ENCODE data around the gene PDK2. TPM values are rescaled to one million over a fixed set of nuclear protein-coding genes. Genes with fewer than 3 reads are reported as not detected.

Gene PDK2
- total and polyA plus RNA-seq, 2 donors (not counting 1 experiment from before 2014, with no cell fraction given) = 19.2 to 41.0 TPM

DNA sequence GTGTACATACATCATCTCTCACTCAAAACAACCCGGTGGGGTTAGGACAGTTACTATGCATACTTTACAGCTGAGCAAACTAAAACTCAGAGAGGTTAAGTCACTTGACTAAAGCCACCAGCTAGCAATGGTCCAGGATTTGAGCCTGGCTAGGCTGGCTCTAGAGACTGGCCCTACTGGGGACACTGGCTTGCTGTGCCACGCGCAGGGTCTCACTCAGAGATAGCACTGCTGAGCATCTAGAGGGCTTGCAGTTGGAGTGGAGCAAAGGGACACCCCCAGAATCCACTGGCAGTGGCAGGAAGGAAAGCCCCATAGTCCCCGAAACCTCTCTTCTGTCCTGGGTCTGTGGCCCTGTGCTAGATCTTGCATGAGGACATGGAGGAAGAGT, 23.7 kb downstream of the PDK2 start:
- no peak overlapping the region for H3K9ac ChIP-seq (ENCODE audit: insufficient read depth, low read length)
- no peak overlapping the region for H3K4me3 ChIP-seq (replicated peaks in 1 of 4; ENCODE audit: control extremely low read depth in 1 of 4, insufficient read depth in 1 of 4, low read depth in 3 of 4, low read length in 4 of 4)
- H3K9me3 ChIP-seq (ENCODE audit: control insufficient read depth, insufficient read depth, low read depth, low read length) = no peaks in the 10 kb centered on the region
- TF ChIP-seq EZH2 (IDR thresholded peaks at IDR 0.05; ENCODE audit: low read length, missing control alignments) = no peak
- TF ChIP-seq, protein P1, sequence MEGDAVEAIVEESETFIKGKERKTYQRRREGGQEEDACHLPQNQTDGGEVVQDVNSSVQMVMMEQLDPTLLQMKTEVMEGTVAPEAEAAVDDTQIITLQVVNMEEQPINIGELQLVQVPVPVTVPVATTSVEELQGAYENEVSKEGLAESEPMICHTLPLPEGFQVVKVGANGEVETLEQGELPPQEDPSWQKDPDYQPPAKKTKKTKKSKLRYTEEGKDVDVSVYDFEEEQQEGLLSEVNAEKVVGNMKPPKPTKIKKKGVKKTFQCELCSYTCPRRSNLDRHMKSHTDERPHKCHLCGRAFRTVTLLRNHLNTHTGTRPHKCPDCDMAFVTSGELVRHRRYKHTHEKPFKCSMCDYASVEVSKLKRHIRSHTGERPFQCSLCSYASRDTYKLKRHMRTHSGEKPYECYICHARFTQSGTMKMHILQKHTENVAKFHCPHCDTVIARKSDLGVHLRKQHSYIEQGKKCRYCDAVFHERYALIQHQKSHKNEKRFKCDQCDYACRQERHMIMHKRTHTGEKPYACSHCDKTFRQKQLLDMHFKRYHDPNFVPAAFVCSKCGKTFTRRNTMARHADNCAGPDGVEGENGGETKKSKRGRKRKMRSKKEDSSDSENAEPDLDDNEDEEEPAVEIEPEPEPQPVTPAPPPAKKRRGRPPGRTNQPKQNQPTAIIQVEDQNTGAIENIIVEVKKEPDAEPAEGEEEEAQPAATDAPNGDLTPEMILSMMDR (conservative IDR thresholded peaks at IDR 0.05 in 1 of 2, IDR thresholded peaks at IDR 0.05 in 1 of 2; ENCODE audit: low read depth in 1 of 2, low read length in 2 of 2) = no peak
- no peaks in the 10 kb centered on the region for H3K79me2 ChIP-seq (ENCODE audit: control insufficient read depth, insufficient read depth, low read length)
- no peaks in the 10 kb centered on the region for H3K4me1 ChIP-seq (ENCODE audit: control insufficient read depth, extremely low read depth, insufficient read depth, low read length)
- H4K20me1 ChIP-seq (ENCODE audit: control insufficient read depth, extremely low read depth, insufficient read depth, low read length) = no peaks in the 10 kb centered on the region
- peaks cover 3% of the 10 kb centered on the region for H3K27me3 ChIP-seq (ENCODE audit: control insufficient read depth, insufficient read depth, low read length)
- no peak for DNase-seq (ENCODE audit: low read depth in 2 of 2)
- no peak overlapping the region for H3K27ac ChIP-seq (ENCODE audit: insufficient read depth, low read length)
- no peak overlapping the region for H3K4me2 ChIP-seq (ENCODE audit: extremely low read depth, insufficient read depth, low read length)
- no peaks in the 10 kb centered on the region for H3K36me3 ChIP-seq (ENCODE audit: control insufficient read depth, insufficient read depth, low read length)
- H2AFZ ChIP-seq (ENCODE audit: low read length) = no peak overlapping the region

DNA sequence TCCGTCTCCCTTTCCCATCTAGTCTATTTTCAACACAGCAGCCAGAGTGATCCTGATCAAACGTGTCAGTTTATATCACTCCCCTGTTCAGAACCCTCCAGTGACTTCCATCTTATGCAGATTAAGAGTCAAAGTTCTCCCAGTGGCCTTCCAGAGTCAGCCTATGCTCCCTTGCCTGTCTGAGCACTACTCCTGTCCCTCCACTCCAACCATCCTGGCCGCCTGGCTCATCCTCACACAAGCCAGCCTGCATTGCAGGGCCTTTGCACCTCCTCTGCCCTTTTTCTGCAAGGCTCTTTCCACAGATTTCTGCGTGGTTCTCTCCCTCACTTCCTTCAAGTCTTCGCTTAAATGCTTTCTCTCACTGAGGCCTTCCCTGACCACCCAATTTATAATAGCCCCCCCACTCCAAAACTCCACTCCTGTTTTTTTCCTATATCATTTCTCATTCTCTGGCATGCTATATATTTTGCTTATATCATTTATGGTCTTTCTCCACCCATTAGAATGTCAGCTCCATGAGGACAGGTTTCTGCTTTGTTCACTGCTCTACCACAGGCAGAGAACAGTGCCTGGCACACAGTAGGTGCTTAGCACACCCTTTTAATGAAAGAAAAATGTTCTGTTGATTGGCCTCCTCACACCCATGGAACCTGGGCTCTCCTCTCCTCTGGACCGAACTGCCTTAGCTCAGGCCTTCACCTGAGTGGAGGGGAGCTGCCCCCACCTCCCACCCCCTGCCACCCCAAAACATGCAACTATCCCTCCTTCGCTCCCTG, 25.5 kb downstream of the PDK2 start:
- peaks cover 3% of the 10 kb centered on the region for H3K27me3 ChIP-seq (ENCODE audit: control insufficient read depth, insufficient read depth, low read length)
- H3K4me3 ChIP-seq (replicated peaks in 1 of 4; ENCODE audit: control extremely low read depth in 1 of 4, insufficient read depth in 1 of 4, low read depth in 3 of 4, low read length in 4 of 4) = no peak overlapping the region
- DNase-seq (ENCODE audit: low read depth in 2 of 2) = no peak
- H3K36me3 ChIP-seq (ENCODE audit: control insufficient read depth, insufficient read depth, low read length) = no peaks in the 10 kb centered on the region
- no peaks in the 10 kb centered on the region for H4K20me1 ChIP-seq (ENCODE audit: control insufficient read depth, extremely low read depth, insufficient read depth, low read length)
- H3K4me2 ChIP-seq (ENCODE audit: extremely low read depth, insufficient read depth, low read length) = no peak overlapping the region
- H3K4me1 ChIP-seq (ENCODE audit: control insufficient read depth, extremely low read depth, insufficient read depth, low read length) = no peaks in the 10 kb centered on the region
- H2AFZ ChIP-seq (ENCODE audit: low read length) = no peak overlapping the region
- H3K9ac ChIP-seq (ENCODE audit: insufficient read depth, low read length) = no peak overlapping the region
- H3K27ac ChIP-seq (ENCODE audit: insufficient read depth, low read length) = no peak overlapping the region
- H3K9me3 ChIP-seq (ENCODE audit: control insufficient read depth, insufficient read depth, low read depth, low read length) = no peaks in the 10 kb centered on the region
- H3K79me2 ChIP-seq (ENCODE audit: control insufficient read depth, insufficient read depth, low read length) = no peaks in the 10 kb centered on the region
- no peak for TF ChIP-seq EZH2 (IDR thresholded peaks at IDR 0.05; ENCODE audit: low read length, missing control alignments)
- TF ChIP-seq, protein P1 (conservative IDR thresholded peaks at IDR 0.05 in 1 of 2, IDR thresholded peaks at IDR 0.05 in 1 of 2; ENCODE audit: low read depth in 1 of 2, low read length in 2 of 2) = no peak

DNA sequence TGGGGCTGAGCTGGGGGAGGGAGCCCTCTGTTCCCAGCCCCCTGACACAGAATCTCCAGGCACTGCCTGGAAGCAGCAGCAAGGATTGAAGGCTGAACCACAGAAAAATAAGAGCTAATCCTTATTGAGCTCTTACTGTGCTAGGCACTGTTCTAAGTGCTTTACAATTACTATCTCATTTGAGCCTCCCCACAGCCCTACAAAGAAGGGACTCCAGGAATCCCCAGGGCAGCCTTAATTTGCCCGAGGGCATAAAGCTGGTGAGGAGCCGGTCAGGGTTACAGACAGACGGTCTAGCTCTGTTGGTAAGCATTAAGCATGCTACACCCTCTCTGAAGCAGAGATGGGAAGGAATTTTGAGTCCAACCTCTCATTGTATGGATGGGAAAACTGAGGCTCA, 27.8 kb downstream of the PDK2 start:
- no peaks in the 10 kb centered on the region for H3K36me3 ChIP-seq (ENCODE audit: control insufficient read depth, insufficient read depth, low read length)
- no peaks in the 10 kb centered on the region for H4K20me1 ChIP-seq (ENCODE audit: control insufficient read depth, extremely low read depth, insufficient read depth, low read length)
- H3K4me2 ChIP-seq (ENCODE audit: extremely low read depth, insufficient read depth, low read length) = no peak overlapping the region
- peaks cover 3% of the 10 kb centered on the region for H3K27me3 ChIP-seq (ENCODE audit: control insufficient read depth, insufficient read depth, low read length)
- H3K79me2 ChIP-seq (ENCODE audit: control insufficient read depth, insufficient read depth, low read length) = no peaks in the 10 kb centered on the region
- H3K4me3 ChIP-seq (replicated peaks in 1 of 4; ENCODE audit: control extremely low read depth in 1 of 4, insufficient read depth in 1 of 4, low read depth in 3 of 4, low read length in 4 of 4) = no peak overlapping the region
- no peaks in the 10 kb centered on the region for H3K4me1 ChIP-seq (ENCODE audit: control insufficient read depth, extremely low read depth, insufficient read depth, low read length)
- TF ChIP-seq EZH2 (IDR thresholded peaks at IDR 0.05; ENCODE audit: low read length, missing control alignments) = no peak
- TF ChIP-seq, protein P1 (conservative IDR thresholded peaks at IDR 0.05 in 1 of 2, IDR thresholded peaks at IDR 0.05 in 1 of 2; ENCODE audit: low read depth in 1 of 2, low read length in 2 of 2) = no peak
- H3K9me3 ChIP-seq (ENCODE audit: control insufficient read depth, insufficient read depth, low read depth, low read length) = no peaks in the 10 kb centered on the region
- no peak for DNase-seq (ENCODE audit: low read depth in 2 of 2)
- H3K27ac ChIP-seq (ENCODE audit: insufficient read depth, low read length) = no peak overlapping the region
- no peak overlapping the region for H2AFZ ChIP-seq (ENCODE audit: low read length)
- H3K9ac ChIP-seq (ENCODE audit: insufficient read depth, low read length) = no peak overlapping the region

Data from fibroblast of lung (primary cell).